WTC11 (cell line): ENCODE results near the gene CACTIN. TPM values are rescaled to one million over a fixed set of nuclear protein-coding genes. Genes with fewer than 3 reads are reported as not detected.
A peak's percentile ranks its signal among the peaks of the same experiment; 100 is the strongest.

ENCODE experiments used
- ATAC-seq: fragments of 200-7000 bp; cut with Tn5 transposase; 2 replicates; pipeline ENCODE4 v1.10.0; 2021; ENCODE audit warnings: mild to moderate bottlenecking, moderate library complexity
- CTCF ChIA-PET: fragments of 300-600 bp; sonication (Branson Sonifier 250); formaldehyde crosslinking; loops from one replicate; lab custom pipeline; 2021; ENCODE audit warnings: antibody characterized with exemption; lab: Charles Lee
- POLR2A ChIA-PET: fragments of 350-600 bp; sonication (Branson Sonifier 250); formaldehyde crosslinking; loops from one replicate; lab custom pipeline; 2021; ENCODE audit warnings: antibody characterized with exemption; lab: Charles Lee
- DNase-seq: peaks from one replicate; pipeline ENCODE4 v3.0.0; 2021; ENCODE audit warnings: low spot score
- H3K27ac Mint-ChIP-seq: 2 replicates; pipeline ENCODE4 v1.8.0; 2021; ENCODE audit warnings: mixed read lengths
- H3K27me3 Mint-ChIP-seq: 2 replicates; pipeline ENCODE4 v1.8.0; 2021; ENCODE audit warnings: low read depth, mild to moderate bottlenecking, moderate library complexity, mixed read lengths
- H3K36me3 Mint-ChIP-seq: 2 replicates; pipeline ENCODE4 v1.8.0; 2021; ENCODE audit warnings: mixed read lengths
- H3K4me1 Mint-ChIP-seq: 2 replicates; pipeline ENCODE4 v1.8.0; 2022; ENCODE audit warnings: mixed read lengths
- H3K4me3 Mint-ChIP-seq: 2 replicates; pipeline ENCODE4 v1.8.0; 2021; ENCODE audit warnings: mild to moderate bottlenecking, moderate library complexity, mixed read lengths
- H3K9me3 Mint-ChIP-seq: 2 replicates; pipeline ENCODE4 v1.8.0; 2021; ENCODE audit warnings: mixed read lengths
- ATF1 ChIP-seq: sonication (generic); formaldehyde crosslinking; IDR thresholded peaks from 2 replicates; pipeline ENCODE4 v1.8.1; 2023; ENCODE audit warnings: mild to moderate bottlenecking, moderate library complexity, missing genetic modification reagents
- CREB1 ChIP-seq: sonication (generic); formaldehyde crosslinking; IDR thresholded peaks from 2 replicates; pipeline ENCODE4 v1.8.0; 2023; ENCODE audit warnings: mild to moderate bottlenecking, missing genetic modification reagents
- E2F5 ChIP-seq: sonication (generic); formaldehyde crosslinking; IDR thresholded peaks from 2 replicates; pipeline ENCODE4 v1.8.1; 2022; ENCODE audit warnings: mild to moderate bottlenecking, moderate library complexity, missing genetic modification reagents
- ELF4 ChIP-seq: sonication (generic); formaldehyde crosslinking; IDR thresholded peaks from 2 replicates; pipeline ENCODE4 v1.8.1; 2022; ENCODE audit warnings: low read depth, mild to moderate bottlenecking, moderate library complexity, missing genetic modification reagents
- EMX1 ChIP-seq: fragments of 250-450 bp; sonication (Bioruptor Pico); IDR thresholded peaks from 2 replicates; pipeline ENCODE4 v1.8.0; 2021; ENCODE audit warnings: mild to moderate bottlenecking
- ESRRA ChIP-seq: sonication (generic); formaldehyde crosslinking; IDR thresholded peaks from 2 replicates; pipeline ENCODE4 v1.8.1; 2022; ENCODE audit warnings: mild to moderate bottlenecking, missing genetic modification reagents, borderline replicate concordance
- FOXP1 ChIP-seq: sonication (generic); formaldehyde crosslinking; IDR thresholded peaks from 2 replicates; pipeline ENCODE4 v1.8.0; 2022; ENCODE audit warnings: missing genetic modification reagents, mild to moderate bottlenecking, moderate library complexity, borderline replicate concordance
- GRHL2 ChIP-seq: fragments of 250-450 bp; sonication (Bioruptor Pico); IDR thresholded peaks from 2 replicates; pipeline ENCODE4 v1.8.0; 2022; ENCODE audit warnings: mild to moderate bottlenecking, moderate library complexity; ENCODE audit not compliant: insufficient replicate concordance, severe bottlenecking
- MLX ChIP-seq: sonication (generic); formaldehyde crosslinking; IDR thresholded peaks from 2 replicates; pipeline ENCODE4 v1.8.1; 2023; ENCODE audit warnings: mild to moderate bottlenecking, missing genetic modification reagents, moderate library complexity
- NFATC4 ChIP-seq: fragments of 250-450 bp; sonication (Bioruptor Pico); IDR thresholded peaks from 2 replicates; pipeline ENCODE4 v1.9.0; 2021; ENCODE audit warnings: mild to moderate bottlenecking
- NFYB ChIP-seq: sonication (generic); formaldehyde crosslinking; conservative IDR thresholded peaks from 2 replicates; pipeline ENCODE4 v1.8.0; 2022; ENCODE audit warnings: low read depth, missing genetic modification reagents
- NR3C1 ChIP-seq: sonication (generic); formaldehyde crosslinking; conservative IDR thresholded peaks from 2 replicates; pipeline ENCODE4 v1.8.1; 2023; ENCODE audit warnings: low read depth, mild to moderate bottlenecking, missing genetic modification reagents
- PREB ChIP-seq: sonication (generic); formaldehyde crosslinking; IDR thresholded peaks from 2 replicates; pipeline ENCODE4 v1.8.1; 2022; ENCODE audit warnings: mild to moderate bottlenecking, missing genetic modification reagents, moderate library complexity, borderline replicate concordance
- SMAD3 ChIP-seq: sonication (generic); formaldehyde crosslinking; IDR thresholded peaks from 2 replicates; pipeline ENCODE4 v1.8.0; 2022; ENCODE audit warnings: missing genetic modification reagents, mild to moderate bottlenecking, borderline replicate concordance
- SMAD4 ChIP-seq: sonication (generic); formaldehyde crosslinking; IDR thresholded peaks from 2 replicates; pipeline ENCODE4 v1.8.0; 2022; ENCODE audit warnings: mild to moderate bottlenecking, missing genetic modification reagents
- SP1 ChIP-seq: sonication (generic); formaldehyde crosslinking; conservative IDR thresholded peaks from 2 replicates; pipeline ENCODE4 v1.8.1; 2022; ENCODE audit warnings: missing genetic modification reagents
- TCF7 ChIP-seq: sonication (generic); formaldehyde crosslinking; IDR thresholded peaks from 2 replicates; pipeline ENCODE4 v1.8.0; 2022; ENCODE audit warnings: mild to moderate bottlenecking, low read depth, missing genetic modification reagents, moderate library complexity
- ZBTB21 ChIP-seq: sonication (generic); formaldehyde crosslinking; IDR thresholded peaks from 2 replicates; pipeline ENCODE4 v1.8.1; 2023; ENCODE audit warnings: mild to moderate bottlenecking, missing genetic modification reagents, borderline replicate concordance
- ZBTB43 ChIP-seq: sonication (generic); formaldehyde crosslinking; IDR thresholded peaks from 2 replicates; pipeline ENCODE4 v1.8.1; 2023; ENCODE audit warnings: mild to moderate bottlenecking, missing genetic modification reagents
- ZNF263 ChIP-seq: sonication (generic); formaldehyde crosslinking; IDR thresholded peaks from 2 replicates; pipeline ENCODE4 v1.8.1; 2022; ENCODE audit warnings: low read depth, mild to moderate bottlenecking, moderate library complexity, missing genetic modification reagents
- ZNF396 ChIP-seq: fragments of 250-450 bp; sonication (Bioruptor Pico); IDR thresholded peaks from 2 replicates; pipeline ENCODE4 v1.8.0; 2021; ENCODE audit warnings: mild to moderate bottlenecking, moderate library complexity, borderline replicate concordance
- total RNA-seq: library from RNA; stranded (reverse); gene quantifications from 3 replicates; pipeline ENCODE4 v1.2.3, GENCODE V29; 2021
- TF ChIP-seq, protein P1 (sequence below): sonication (generic); formaldehyde crosslinking; IDR thresholded peaks from 2 replicates; pipeline ENCODE4 v1.8.0; 2023; ENCODE audit warnings: mild to moderate bottlenecking, missing genetic modification reagents

Gene CACTIN
- total RNA-seq, 1 experiment from 2014 or later, result 42.2 TPM

GRCh38 chr19:3609779-3610719, 16.5 kb downstream of the CACTIN start:
- Mint-ChIP-seq H3K27ac (no peak overlapping the region), H3K36me3 (no peaks in the 10 kb centered on the region; the same call in 1 of the 2 replicates), H3K9me3 (no peaks in the 10 kb centered on the region), H3K27me3 (no peaks in the 10 kb centered on the region), H3K4me1 (peaks cover 11% of the 10 kb centered on the region), H3K4me3 (no peak overlapping the region)
- no peak for DNase-seq
- POLR2A ChIA-PET, result no interaction called here
- TF ChIP-seq E2F5 (no peak), FOXP1 (CRISPR knock-in tag) (0 out of 2 replicates have a peak, but pooled peaks have one; percentile 49)
- CTCF ChIA-PET, result interaction anchor here (0.7 kb wide), 1 partner anchor 9 kb away, joined by 3 read pairs; no protein-coding TSS in a partner anchor
- no peak for ATAC-seq

GRCh38 chr19:3608750-3609322, 17.8 kb downstream of the CACTIN start:
- Mint-ChIP-seq H3K4me1 (peaks cover 11% of the 10 kb centered on the region), H3K27ac (no peak overlapping the region), H3K36me3 (no peaks in the 10 kb centered on the region; the same call in 1 of the 2 replicates), H3K9me3 (no peaks in the 10 kb centered on the region), H3K4me3 (no peak overlapping the region), H3K27me3 (no peaks in the 10 kb centered on the region)
- ATAC-seq (no peak), DNase-seq (no peak)
- ChIA-PET POLR2A (interaction anchor here (0.6 to 0.9 kb wide), 2 partner anchors 32 to 138 kb away, joined by 3 to 4 read pairs; no protein-coding TSS in a partner anchor), CTCF (interaction anchor here (0.7 to 1.9 kb wide), 6 partner anchors 9 to 48 kb away, joined by 3 to 12 read pairs (median 5); no protein-coding TSS in a partner anchor)
- TF ChIP-seq EMX1 (CRISPR knock-in tag), result no peak
- TF ChIP-seq NFYB (CRISPR knock-in tag), result no peak
- no peak for TF ChIP-seq GRHL2 (CRISPR knock-in tag)
- TF ChIP-seq CREB1 (CRISPR knock-in tag), result no peak
- no peak for TF ChIP-seq PREB
- TF ChIP-seq ZNF396 (CRISPR knock-in tag), result no peak
- TF ChIP-seq ELF4 (CRISPR knock-in tag), result no peak
- TF ChIP-seq ZNF263 (CRISPR knock-in tag), result no peak
- TF ChIP-seq ZBTB43 (CRISPR knock-in tag), result no peak
- no peak for TF ChIP-seq FOXP1 (CRISPR knock-in tag)
- TF ChIP-seq TCF7 (CRISPR knock-in tag), result no peak
- no peak for TF ChIP-seq SMAD4 (CRISPR knock-in tag)
- no peak for TF ChIP-seq SP1 (CRISPR knock-in tag)
- TF ChIP-seq ATF1 (CRISPR knock-in tag), result no peak

- ChIA-PET POLR2A (interaction anchor here (0.6 to 0.9 kb wide), 3 partner anchors 31 to 139 kb away, joined by 3 to 4 read pairs (median 4); no protein-coding TSS in a partner anchor), CTCF (interaction anchor here (0.8 to 1.9 kb wide), 13 partner anchors 8 to 332 kb away, joined by 3 to 13 read pairs (median 5); no protein-coding TSS in a partner anchor)
- Mint-ChIP-seq H3K9me3 (no peaks in the 10 kb centered on the region), H3K36me3 (no peaks in the 10 kb centered on the region; the same call in 1 of the 2 replicates), H3K27ac (peak overlapping the region; percentile 83; the same call in 1 of the 2 replicates), H3K4me3 (peak overlapping the region; percentile 68), H3K27me3 (no peaks in the 10 kb centered on the region), H3K4me1 (peaks cover 11% of the 10 kb centered on the region)
- ATAC-seq, result no peak
- DNase-seq, result no peak
- TF ChIP-seq ZBTB21 (CRISPR knock-in tag) (no peak), NFATC4 (CRISPR knock-in tag) (no peak), ESRRA (no peak), MLX (CRISPR knock-in tag) (no peak), TCF7 (CRISPR knock-in tag) (no peak), SMAD3 (no peak), FOXP1 (CRISPR knock-in tag) (no peak), NR3C1 (no peak), SMAD4 (CRISPR knock-in tag) (no peak)
- TF ChIP-seq, protein P1, sequence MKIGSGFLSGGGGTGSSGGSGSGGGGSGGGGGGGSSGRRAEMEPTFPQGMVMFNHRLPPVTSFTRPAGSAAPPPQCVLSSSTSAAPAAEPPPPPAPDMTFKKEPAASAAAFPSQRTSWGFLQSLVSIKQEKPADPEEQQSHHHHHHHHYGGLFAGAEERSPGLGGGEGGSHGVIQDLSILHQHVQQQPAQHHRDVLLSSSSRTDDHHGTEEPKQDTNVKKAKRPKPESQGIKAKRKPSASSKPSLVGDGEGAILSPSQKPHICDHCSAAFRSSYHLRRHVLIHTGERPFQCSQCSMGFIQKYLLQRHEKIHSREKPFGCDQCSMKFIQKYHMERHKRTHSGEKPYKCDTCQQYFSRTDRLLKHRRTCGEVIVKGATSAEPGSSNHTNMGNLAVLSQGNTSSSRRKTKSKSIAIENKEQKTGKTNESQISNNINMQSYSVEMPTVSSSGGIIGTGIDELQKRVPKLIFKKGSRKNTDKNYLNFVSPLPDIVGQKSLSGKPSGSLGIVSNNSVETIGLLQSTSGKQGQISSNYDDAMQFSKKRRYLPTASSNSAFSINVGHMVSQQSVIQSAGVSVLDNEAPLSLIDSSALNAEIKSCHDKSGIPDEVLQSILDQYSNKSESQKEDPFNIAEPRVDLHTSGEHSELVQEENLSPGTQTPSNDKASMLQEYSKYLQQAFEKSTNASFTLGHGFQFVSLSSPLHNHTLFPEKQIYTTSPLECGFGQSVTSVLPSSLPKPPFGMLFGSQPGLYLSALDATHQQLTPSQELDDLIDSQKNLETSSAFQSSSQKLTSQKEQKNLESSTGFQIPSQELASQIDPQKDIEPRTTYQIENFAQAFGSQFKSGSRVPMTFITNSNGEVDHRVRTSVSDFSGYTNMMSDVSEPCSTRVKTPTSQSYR (CRISPR knock-in tag), result no peak
Measured at GRCh38 chr19:3608079-3608641, 18.4 kb downstream of the CACTIN start.
